ENCODE measurements around the gene CHST11.

Gene CHST11

GRCh38 chr12:104519190-104520019 is 62.7 kb downstream of the CHST11 start:
- no peak for DNase-seq (ENCODE audit: low read depth)
- no peak for TF ChIP-seq CTCF (IDR thresholded peaks at IDR 0.05; ENCODE audit: low read length, missing control alignments)
- H3K4me3 ChIP-seq (replicated peaks; ENCODE audit: low read depth, low read length) = no peak overlapping the region

- TF ChIP-seq CTCF (IDR thresholded peaks at IDR 0.05; ENCODE audit: low read length, missing control alignments) = no peak
- DNase-seq (ENCODE audit: low read depth) = peak; percentile 24
- no peak overlapping the region for H3K4me3 ChIP-seq (replicated peaks; ENCODE audit: low read depth, low read length)
Measured at GRCh38 chr12:104520242-104520900, 63.6 kb downstream of the CHST11 start.

GRCh38 chr12:104521731-104522130 is 65.0 kb downstream of the CHST11 start:
- H3K4me3 ChIP-seq (replicated peaks; ENCODE audit: low read depth, low read length) = no peak overlapping the region
- TF ChIP-seq CTCF (IDR thresholded peaks at IDR 0.05; ENCODE audit: low read length, missing control alignments) = no peak
- peak; percentile 41 for DNase-seq (ENCODE audit: low read depth)

GRCh38 chr12:104522985-104523722 is 66.4 kb downstream of the CHST11 start:
- no peak overlapping the region for H3K4me3 ChIP-seq (replicated peaks; ENCODE audit: low read depth, low read length)
- no peak for TF ChIP-seq CTCF (IDR thresholded peaks at IDR 0.05; ENCODE audit: low read length, missing control alignments)
- DNase-seq (ENCODE audit: low read depth) = no peak

GRCh38 chr12:104524034-104524832 is 67.5 kb downstream of the CHST11 start:
- H3K4me3 ChIP-seq (replicated peaks; ENCODE audit: low read depth, low read length) = no peak overlapping the region
- no peak for TF ChIP-seq CTCF (IDR thresholded peaks at IDR 0.05; ENCODE audit: low read length, missing control alignments)
- no peak for DNase-seq (ENCODE audit: low read depth)

- no peak overlapping the region for H3K4me3 ChIP-seq (replicated peaks; ENCODE audit: low read depth, low read length)
- no peak for TF ChIP-seq CTCF (IDR thresholded peaks at IDR 0.05; ENCODE audit: low read length, missing control alignments)
- DNase-seq (ENCODE audit: low read depth) = no peak
Measured at GRCh38 chr12:104526320-104526719, 69.6 kb downstream of the CHST11 start.

Data from fibroblast of pulmonary artery (primary cell).